HG03439 (cell line): ENCODE measurements around the gene MEF2D.

ENCODE experiments used
- ATAC-seq: cut with Tn5 transposase; IDR thresholded peaks from one replicate; pipeline ENCODE4 v1.9.1; 2021; ENCODE audit warnings: mild to moderate bottlenecking, moderate library complexity; ENCODE audit not compliant: unreplicated experiment

The MEF2D gene

DNA sequence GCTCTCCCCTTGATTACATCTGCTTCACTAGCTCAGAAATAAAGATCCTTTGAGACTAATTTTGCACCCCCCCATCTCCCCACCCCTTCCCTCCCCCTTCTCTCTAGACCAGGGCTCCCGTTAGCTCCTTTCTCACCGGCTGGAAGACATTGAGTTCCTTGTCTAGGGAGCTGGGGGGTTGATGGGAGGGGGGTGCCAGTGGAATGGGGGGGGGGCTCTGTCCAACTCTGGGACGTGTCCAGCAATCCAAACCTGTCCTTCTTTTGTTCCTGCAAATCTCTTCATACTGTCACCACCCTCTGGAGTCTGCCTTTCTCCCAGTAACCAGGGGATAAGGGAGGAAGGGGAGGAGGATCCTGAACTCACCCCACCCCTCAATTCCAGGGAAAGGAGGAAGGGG, 69.7 kb downstream of the MEF2D start:
- ATAC-seq = no peak

DNA sequence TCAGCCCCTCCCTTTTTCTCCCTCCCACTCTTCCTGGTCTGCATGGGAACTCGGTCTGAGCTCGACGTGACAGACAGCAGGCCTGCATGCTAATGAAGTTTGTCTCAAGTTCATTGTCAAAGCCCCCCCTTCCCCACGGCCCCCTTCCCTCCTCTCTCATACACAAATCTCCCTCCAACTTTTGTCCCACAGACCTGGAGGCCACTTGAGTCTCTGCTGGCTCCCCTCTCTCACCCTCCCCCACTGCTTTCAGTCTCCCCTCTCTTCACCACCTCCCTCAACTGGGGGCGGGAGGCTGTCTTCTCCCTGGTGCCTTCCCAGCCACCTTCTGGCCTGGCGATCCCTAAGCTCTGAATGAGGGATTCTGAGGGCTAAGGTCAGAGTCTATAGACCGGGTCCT, 70.3 kb downstream of the MEF2D start:
- no peak for ATAC-seq

DNA sequence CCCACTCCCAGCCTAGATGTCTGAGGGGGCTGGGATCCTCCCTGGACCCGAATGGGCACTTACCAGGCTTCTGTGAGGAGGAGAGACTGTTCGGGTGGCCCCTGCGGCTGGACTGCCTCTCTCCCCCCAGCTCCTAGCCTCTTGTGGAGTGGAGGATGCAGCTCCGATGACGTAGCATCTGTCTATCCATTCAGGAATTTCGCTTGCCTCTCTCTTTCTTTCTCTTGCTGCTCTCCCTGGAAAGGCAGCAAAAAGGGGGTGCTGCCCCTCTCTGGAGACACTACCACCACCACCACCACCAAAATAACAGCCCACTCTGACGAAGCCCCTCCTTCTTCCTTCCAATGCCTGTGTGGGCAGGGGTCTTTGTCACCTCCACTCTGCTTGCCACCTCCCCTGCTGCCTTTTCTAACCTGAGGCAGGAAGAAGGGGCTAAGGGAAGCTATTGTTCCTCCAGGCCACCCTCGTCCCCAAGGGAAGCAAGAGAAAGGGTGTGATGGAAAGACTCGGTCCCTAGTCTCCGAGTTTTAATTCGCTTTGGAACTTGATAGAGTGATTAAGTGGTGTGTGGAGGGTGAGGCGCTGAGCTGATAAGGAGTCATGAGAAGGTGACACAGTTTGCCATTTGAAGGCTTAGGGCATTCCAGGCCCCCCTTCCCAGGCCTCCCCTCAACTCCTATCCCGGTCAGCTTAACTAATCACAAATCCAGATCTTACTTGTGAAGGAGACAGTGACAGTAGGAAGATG, 71.1 kb downstream of the MEF2D start:
- no peak for ATAC-seq

DNA sequence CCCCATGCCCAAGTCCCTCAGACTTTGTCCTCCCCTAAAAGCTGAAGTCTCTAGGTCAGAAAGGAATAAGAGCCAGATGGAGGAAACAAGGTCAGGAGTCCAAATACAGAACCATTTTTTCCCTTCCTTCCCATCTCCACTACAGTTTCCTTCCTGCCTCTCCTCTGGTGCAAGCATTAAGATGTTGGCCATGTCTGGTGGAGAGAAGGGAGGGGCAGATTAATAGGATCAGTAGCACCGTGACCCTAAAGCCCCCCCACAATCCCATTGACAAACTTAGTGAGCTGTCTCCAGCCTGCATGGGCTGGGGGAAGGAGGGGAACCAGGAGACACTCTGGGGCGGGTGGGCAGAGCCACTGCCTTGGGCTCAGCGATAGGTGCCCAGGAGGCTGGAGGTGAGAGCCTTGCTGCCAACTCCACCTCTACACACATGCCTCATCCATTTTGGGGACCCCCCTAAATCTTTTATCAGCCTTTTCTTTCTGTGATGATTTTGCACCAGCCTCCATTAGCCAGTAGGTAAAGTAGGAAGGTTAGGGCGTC, 71.8 kb downstream of the MEF2D start:
- no peak for ATAC-seq

DNA sequence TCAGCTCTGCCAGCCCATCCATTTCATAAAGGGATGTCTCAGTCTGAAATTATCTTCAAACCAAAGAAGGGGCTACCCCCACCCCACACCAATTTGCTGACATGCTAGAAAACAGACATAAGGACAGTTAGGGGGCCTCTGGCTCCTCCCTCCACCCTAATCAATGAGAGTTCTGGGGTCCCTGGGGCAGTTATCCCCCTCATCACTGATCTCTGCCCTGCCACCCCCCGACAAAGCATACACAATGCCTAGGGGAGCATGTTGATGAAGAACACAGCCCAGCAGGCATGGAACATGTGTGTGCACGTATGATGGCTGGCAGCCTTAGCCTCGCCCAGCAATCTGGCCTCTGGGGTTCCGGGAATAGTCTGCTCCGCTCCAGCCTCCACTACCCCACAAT, 72.6 kb downstream of the MEF2D start:
- ATAC-seq = no peak

DNA sequence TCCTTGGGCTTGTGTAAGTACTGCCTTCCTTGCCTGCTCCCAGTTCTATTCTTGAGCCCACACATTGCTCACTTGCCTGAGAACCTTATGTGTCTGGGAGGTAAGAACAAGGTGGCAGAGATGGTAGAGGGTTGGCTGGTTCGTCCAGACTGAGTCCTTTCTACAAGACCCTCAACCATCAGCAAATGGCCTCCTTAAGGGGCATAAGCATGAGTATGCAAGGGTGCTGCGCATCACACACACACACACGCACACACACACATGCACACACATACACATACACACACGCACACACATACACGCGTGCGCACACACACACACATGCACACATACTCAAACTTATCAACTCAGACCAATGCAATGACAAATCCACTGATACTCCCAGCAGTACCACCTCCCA, 74.6 kb downstream of the MEF2D start:
- ATAC-seq = no peak

DNA sequence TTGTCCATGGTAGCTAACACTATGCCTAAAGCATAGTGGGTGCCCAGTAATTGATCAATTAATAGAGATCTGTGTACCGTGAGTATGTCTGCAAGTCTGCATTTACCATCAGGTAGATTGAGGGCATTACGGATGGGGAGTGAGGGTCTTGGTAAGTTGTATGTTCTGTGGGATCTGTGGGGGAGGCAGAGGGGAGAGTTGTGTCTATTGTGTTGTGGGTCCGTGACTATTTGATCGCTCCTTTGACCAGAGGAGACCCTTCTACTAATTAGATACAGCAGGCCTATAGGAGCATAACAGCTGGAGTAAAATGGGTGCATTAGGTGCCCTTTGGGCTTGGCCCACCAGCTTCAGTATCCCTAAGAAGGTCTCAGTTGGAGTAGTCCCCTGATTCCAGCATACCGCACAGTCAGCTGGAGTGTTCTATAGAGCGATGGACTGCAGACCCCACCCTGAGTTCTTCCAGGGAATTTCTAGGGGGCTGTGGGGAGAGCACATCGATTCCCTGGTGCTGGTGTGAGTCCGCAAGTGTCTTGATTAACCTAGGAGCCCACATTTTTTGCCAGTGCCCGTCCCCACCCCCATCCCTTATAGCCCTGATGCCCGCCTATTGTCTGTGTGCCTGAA, 75.7 kb downstream of the MEF2D start:
- ATAC-seq = no peak

DNA sequence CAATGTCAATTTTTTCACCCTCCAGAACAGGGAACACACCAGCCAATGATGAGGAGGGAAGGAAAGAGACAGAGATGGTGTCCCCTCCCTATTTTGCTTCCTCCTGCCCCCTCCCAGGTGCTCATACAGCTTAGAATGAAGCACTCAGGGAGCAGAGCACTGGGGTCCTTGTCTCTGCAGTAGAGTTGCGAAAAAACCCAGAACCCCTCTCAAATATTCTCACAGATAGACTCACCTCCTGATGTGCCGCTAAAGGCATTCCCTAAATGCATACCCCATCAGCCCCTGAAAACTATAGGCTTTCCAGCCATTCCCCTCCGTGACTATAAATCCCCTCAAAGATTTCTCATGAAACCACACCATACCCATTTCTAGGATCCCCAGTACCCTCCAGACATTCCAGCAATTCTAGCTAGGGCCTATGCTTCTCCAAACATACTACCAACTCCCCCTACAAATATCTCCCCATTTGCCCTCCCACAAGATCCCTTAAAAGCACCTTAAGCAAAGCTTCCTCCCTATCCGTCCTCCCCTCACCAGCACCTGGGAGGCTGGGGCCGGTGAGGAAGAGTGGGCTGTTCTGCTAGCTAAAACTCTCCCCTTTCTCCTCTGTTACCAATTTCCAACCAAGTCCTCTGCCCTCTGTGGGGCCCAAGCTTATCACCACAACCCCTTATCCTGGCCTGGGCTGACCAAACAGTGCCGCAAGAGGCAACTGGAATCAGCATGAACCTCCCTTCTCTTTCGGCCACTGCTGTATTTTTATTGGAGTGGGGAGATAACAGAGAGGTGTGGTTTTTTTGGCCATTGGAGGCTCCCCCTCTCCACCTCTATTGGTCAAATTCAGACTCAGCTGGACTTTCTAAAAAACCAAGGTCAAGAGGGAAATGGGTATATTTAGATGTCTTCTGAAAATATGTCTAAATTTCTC, 76.9 kb downstream of the MEF2D start:
- no peak for ATAC-seq

DNA sequence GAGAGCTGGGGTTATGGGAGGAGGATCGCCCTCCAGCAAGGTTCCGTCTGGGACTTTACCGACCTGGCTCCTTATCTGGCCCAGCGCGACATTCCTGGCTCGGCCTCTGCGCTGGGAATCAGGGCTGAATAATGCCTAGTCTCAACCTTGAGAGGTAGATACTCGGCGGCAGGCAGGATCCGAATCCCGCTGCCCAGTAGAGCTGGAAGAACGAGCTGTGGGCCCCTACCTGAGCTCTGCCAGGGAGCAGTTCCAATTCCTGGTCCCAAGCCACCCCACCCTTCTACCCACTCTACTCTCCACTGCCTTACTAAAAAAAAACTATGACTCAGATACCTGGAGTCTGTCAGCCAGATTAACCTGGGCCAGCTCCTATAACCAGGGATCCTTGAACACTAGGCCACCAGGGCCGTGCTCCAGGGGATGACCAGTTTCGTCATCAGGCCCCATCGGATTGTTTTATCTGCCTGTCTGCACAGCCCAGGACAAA, 77.9 kb downstream of the MEF2D start:
- ATAC-seq = no peak

DNA sequence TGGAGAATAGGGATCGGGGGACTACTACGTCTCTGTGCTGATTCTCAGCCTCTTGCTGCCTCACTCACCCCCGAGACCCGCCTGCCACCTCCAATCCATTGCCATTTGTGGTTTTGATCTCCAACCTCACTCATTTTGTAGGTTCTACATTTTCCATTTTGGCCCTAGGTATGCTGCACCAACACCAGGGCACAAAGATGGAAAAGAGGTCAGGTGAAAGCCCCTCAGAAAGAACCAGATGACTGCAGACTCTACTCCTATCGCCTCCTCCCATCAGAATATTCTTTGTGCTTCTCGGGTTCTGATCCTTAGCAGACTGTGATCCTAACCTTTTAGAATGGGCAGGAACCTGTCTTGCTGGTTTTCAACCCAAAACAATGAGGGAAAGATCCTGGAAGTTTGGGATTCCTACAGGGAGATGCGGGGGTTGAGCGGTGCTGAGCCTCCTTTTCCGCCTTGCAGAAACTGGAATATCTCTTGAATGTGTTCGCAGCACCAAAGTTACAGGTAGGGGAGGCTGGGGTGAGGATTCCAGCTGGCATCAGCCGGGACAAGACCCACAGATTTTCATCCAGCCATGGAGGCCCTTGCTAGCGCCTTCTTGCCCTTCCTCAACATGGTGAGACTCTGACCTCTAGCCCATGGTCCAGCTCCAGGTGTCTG, 78.5 kb downstream of the MEF2D start:
- no peak for ATAC-seq

DNA sequence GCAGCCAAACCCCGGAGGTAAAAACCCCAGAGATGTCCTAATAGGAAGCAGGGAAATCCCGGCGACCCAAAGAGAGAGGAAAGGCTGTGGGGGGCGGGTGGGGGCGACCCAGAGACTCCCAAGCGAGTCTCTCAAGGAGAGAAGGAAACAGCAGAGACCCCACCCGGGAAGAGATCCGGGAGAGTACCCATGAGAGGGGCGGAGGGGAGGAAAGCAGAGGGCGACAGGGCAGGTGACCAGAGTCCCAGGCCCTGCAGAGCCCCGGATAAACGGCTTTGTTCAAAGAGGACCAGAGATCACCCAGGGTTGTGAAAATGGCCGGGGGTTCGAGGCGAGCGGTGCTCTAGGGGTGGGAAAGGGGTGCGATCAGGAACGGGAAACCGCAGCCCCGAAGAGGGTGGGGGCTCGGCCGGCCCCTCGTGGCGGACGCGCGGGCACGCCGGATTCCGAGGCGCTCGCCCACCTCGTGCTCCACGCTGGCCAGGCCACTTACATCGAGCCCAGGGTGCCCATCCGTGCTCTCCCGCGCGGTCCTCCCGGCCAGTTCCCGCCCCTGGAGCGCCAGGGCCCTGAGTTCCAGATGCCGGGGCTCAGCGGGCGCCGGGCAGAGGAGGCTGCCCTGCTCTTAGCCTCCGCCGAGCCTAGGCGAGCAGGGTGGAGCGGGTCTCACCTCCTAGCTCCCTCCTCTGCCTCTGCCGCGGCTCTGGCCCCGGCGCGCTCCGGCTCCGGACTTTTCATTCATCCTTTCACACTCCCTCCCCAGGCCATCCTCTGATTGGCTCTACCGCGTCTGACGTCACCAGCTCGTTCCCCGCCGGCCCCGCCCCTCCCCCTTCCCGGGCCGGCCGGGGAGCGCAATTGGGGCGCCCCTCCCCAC, 79.3 kb downstream of the MEF2D start:
- ATAC-seq = peak; percentile 72

DNA sequence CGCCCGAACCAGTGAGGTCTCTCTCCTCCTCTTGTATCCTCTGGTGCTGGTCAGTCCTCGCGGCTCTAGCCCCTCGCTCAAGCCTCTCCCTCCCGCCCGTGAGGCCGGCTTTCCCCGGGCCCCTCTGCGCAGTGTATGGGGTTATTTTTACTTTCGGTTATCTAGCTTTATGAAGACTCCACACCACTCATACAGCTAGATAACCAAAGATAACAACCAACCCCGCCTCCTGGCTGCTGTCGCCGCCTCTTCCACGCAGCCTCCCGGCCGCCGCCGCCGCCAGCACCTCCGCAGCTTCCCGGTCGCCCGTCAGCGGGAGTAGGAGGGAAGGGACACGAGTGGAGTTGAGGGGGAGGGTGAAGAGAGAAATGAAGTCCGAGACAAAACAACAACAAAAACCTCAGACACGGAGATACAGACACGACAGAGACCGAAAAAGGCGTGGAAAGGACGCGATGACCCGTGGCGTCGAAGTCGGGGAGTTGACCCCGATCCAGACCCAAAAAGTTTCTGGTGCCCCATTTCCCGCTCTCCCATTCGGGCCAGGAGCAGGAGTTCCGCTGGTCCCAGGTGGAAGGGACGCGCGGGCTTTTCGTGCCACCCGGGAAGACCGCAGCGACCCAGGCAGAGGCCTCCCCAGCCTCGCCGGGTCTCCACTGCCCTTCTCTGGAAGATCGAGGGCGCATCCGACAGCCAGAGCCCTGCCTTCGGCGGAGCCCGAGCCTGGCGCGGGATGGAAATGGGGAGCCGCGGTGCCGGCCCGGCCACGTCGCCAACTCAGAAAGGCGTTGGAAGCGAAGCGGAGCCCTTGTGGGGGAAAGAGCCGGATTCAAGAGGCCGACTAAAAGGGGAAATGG, 80.1 kb downstream of the MEF2D start:
- ATAC-seq = no peak

DNA sequence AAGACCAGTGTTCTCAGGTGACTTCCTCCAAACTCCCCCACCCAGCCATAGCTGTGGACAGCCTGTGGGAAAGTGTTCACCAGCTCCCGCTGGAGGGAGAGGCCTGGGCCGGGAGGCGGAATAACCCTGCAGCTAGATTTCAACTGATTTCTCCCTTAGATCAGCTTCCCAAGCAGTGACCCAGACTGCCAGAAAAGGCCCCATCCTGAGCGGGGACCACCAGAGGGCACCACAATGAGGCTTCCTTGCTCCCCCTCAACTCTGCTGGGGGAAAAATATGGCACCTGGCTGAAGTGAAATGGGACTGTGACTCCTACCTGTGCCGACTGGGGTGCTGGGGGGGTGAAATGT, 80.7 kb downstream of the MEF2D start:
- ATAC-seq = no peak

DNA sequence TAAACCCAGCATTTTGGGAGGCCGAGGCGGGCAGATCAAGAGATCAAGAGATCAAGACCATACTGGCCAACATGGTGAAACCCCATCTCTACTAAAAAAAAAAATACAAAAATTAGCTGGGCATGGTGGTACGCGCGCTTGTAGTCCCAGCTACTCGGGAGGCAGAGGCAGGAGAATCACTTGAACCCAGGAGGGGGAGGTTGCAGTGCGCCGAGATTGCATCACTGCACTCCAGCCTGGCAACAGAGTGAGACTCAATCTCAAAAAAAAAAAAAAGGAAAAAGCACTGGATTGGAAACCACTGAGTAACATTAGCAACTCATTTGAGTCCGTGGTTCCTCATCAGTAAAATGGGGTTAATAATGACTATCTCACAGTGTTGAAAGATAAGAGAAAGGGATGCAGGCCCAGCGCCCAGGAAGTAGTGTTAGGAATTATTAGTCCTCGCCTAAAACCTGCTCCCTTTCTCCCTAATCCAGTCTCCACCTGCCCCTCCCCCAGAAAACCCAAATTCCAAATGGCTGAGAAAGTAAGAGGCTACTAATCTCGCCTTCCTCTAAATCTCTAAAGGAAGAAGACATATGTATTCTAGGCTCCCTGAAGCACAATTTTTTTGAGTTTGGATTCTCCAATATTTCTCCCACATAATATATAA, 82.0 kb downstream of the MEF2D start:
- no peak for ATAC-seq

DNA sequence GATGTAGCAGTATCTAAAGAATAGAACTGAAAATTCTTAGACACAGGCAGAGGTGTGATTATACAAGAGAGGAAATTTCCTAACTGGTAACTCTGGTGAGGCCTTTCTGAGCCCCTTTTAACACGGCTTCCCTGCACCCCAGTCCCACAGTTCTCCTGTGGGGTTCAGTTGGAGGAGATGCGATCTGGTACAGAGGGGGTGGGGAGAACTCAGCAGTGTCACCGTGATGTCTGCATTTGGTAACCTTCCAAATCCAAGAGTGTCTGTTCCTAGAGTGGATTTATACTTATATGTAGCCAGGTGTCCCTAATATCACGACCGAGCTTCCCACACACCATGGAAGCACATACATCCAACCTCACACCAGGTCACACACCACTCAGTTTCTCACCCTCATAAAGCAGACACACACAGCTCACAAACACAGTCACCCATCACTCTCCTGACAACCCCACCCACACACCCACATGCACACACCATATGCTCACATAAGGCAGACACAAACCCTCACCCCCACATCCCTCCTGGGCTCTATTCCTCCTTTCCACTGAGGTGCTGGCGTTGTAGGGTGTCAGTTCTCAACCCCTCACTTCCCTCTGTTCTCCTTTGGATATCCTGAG, 83.1 kb downstream of the MEF2D start:
- ATAC-seq = no peak

DNA sequence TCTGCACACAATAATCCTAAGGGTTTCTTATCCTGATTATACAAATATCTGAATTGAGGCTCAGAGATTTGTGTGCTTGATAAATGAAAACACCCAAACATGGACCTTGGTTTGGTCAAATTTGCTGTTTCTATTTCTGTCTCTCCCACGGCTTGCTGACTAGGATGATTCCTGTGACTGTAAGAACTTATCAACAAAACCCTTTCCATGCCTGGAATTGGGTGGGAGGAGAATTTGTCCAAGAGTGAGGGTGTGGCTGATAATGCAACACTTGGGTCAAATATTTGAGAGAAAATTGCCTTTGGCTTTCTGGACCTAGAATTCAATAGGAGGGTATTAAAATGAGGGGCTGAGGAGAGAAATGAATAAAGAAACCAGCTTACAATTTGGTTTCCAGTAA, 83.6 kb downstream of the MEF2D start:
- ATAC-seq = no peak

DNA sequence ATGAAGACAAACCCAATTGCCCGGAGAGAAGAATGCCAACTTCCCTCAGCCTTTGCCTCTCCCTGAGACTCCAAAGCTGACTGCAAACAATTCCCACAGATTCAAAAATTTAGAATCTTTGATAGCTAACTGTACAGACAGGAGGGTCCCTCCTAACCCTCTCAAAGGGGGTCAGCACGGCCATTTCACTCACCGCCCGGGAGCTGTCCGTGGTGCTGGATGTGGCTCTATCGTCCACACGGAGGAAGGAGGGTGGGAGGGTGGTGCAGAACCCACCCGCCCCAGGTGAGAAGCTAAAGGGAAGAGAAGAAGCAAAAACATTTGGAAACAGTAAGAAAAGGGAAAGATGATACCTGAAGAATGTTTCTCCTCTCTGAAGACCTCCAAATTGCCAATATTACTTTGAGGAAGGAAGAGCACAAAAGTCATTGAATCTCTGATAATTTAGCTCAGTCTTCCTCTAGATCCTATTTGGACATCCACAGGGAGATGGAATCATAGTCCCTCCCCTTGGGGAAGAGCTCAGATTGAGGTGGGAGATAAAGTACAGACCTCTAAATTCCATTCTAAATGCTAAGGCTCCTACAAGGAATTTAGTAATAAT, 86.0 kb downstream of the MEF2D start:
- ATAC-seq = no peak
